Hepatocyte (in vitro differentiated cells): ENCODE data around the gene CEP112. TPM values are rescaled to one million over a fixed set of nuclear protein-coding genes. Genes with fewer than 3 reads are reported as not detected.

Source experiments
- DNase-seq: peaks from one replicate; pipeline ENCODE4 v3.0.0-alpha.2; 2016; ENCODE audit warnings: low spot score
- H2AFZ ChIP-seq: fragments of 200-600 bp; sonication (generic); 2 replicates; pipeline ENCODE4 v1.6.0; 2016; ENCODE audit warnings: antibody characterized with exemption, mild to moderate bottlenecking
- H3K27ac ChIP-seq: fragments of 200-600 bp; sonication (generic); 2 replicates; pipeline ENCODE4 v1.5.1; 2016; ENCODE audit warnings: mild to moderate bottlenecking
- H3K27me3 ChIP-seq: fragments of 200-600 bp; sonication (generic); 2 replicates; pipeline ENCODE4 v1.6.1; 2016
- H3K36me3 ChIP-seq: fragments of 200-600 bp; sonication (generic); replicated peaks from 2 replicates; pipeline ENCODE4 v1.5.1; 2016; ENCODE audit warnings: low read depth; ENCODE audit not compliant: insufficient read depth
- H3K4me1 ChIP-seq: fragments of 200-600 bp; sonication (generic); 2 replicates; pipeline ENCODE4 v1.5.1; 2016; ENCODE audit warnings: mild to moderate bottlenecking, moderate library complexity; ENCODE audit not compliant: insufficient read depth
- H3K4me2 ChIP-seq: fragments of 200-600 bp; sonication (generic); 2 replicates; pipeline ENCODE4 v1.6.0; 2016
- H3K4me3 ChIP-seq: fragments of 200-600 bp; sonication (generic); 2 replicates; pipeline ENCODE4 v1.5.1; 2016; ENCODE audit warnings: mild to moderate bottlenecking
- H3K79me2 ChIP-seq: fragments of 200-600 bp; sonication (generic); 2 replicates; pipeline ENCODE4 v1.6.0; 2017; ENCODE audit warnings: mild to moderate bottlenecking
- H3K9me2 ChIP-seq: fragments of 200-600 bp; sonication (generic); replicated peaks from 2 replicates; pipeline ENCODE4 v1.6.0; 2017; ENCODE audit warnings: mild to moderate bottlenecking; ENCODE audit not compliant: insufficient read depth
- H3K9me3 ChIP-seq: fragments of 200-600 bp; sonication (generic); 2 replicates; pipeline ENCODE4 v1.5.1; 2016; ENCODE audit warnings: low read depth, mild to moderate bottlenecking
- H4K20me1 ChIP-seq: fragments of 200-600 bp; sonication (generic); 2 replicates; pipeline ENCODE4 v1.6.0; 2016; ENCODE audit warnings: mild to moderate bottlenecking; ENCODE audit not compliant: insufficient read depth, poor library complexity, severe bottlenecking
- CTCF ChIP-seq: fragments of 200-600 bp; sonication (generic); IDR thresholded peaks from 2 replicates; pipeline ENCODE4 v1.5.1; 2016; ENCODE audit warnings: antibody characterized with exemption, mild to moderate bottlenecking; ENCODE audit not compliant: poor library complexity
- EZH2 ChIP-seq: fragments of 200-600 bp; sonication (generic); IDR thresholded peaks from 2 replicates; pipeline ENCODE4 v1.6.1; 2016; ENCODE audit warnings: antibody characterized with exemption, mild to moderate bottlenecking, borderline replicate concordance
- EZH2phosphoT487 ChIP-seq: fragments of 200-600 bp; sonication (generic); IDR thresholded peaks from one replicate; pipeline ENCODE4 v1.6.1; 2018; ENCODE audit warnings: antibody characterized with exemption, mild to moderate bottlenecking, low read depth, moderate library complexity; ENCODE audit not compliant: unreplicated experiment, severe bottlenecking
- whole genome bisulfite sequencing: methylation state at CpG from one replicate; pipeline ENCODE4 v1.1.6; 2016; ENCODE audit warnings: low lambda C conversion rate; ENCODE audit errors: missing lambda C conversion rate; 5-methylcytosine and 5-hydroxymethylcytosine counted together
- polyA plus RNA-seq: library from polyadenylated mRNA; unstranded; fragments of >200 nt; fragmentation: Nextera tagmentation; extraction: Ambion mirVana; gene quantifications from 2 replicates; pipeline ENCODE4 v1.2.1, GENCODE V29; 2016
- total RNA-seq: library from RNA; depleted of rRNA; stranded (reverse); fragments of >200 nt; gene quantifications from 2 replicates; pipeline ENCODE4 v1.2.3, GENCODE V29; 2014

CEP112 gene
- total and polyA plus RNA-seq, 2 experiments from 2014 or later: 7.1 to 9.7 TPM

DNA sequence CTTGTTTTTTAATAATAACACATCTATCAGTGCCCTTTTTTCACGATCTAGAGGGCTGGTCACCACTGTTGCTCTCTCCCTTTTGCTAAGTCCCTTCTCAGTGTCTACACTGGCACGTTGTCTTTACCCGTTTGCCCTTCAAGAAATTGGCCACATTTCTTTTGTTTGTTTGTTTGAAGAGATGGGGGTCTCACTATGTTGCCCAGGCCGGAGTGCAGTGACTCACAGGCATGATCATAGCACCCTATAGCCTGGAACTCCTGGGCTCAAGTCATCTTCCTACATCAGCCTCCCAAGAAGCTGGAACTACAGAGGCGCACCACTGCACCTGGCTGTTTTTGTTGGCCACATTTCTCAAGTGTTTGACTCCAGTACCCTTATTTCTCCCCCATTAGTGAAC, 492.5 kb downstream of the CEP112 start:
- H3K9me2 ChIP-seq: no peaks in the 10 kb centered on the region
- TF ChIP-seq EZH2: no peak
- no peak for TF ChIP-seq CTCF
- TF ChIP-seq EZH2phosphoT487: no peak
- no peaks in the 10 kb centered on the region for H3K27me3 ChIP-seq
- no peak overlapping the region for H2AFZ ChIP-seq
- H3K4me3 ChIP-seq: no peak overlapping the region
- H3K36me3 ChIP-seq: no peaks in the 10 kb centered on the region
- no peaks in the 10 kb centered on the region for H4K20me1 ChIP-seq
- no peaks in the 10 kb centered on the region for H3K79me2 ChIP-seq
- H3K4me1 ChIP-seq: peaks cover 38% of the 10 kb centered on the region
- no peaks in the 10 kb centered on the region for H3K9me3 ChIP-seq
- no peak overlapping the region for H3K4me2 ChIP-seq
- H3K27ac ChIP-seq: no peak overlapping the region
- WGBS: 83% methylated on average over 5 of the region's 5 CpGs
- no peak for DNase-seq

DNA sequence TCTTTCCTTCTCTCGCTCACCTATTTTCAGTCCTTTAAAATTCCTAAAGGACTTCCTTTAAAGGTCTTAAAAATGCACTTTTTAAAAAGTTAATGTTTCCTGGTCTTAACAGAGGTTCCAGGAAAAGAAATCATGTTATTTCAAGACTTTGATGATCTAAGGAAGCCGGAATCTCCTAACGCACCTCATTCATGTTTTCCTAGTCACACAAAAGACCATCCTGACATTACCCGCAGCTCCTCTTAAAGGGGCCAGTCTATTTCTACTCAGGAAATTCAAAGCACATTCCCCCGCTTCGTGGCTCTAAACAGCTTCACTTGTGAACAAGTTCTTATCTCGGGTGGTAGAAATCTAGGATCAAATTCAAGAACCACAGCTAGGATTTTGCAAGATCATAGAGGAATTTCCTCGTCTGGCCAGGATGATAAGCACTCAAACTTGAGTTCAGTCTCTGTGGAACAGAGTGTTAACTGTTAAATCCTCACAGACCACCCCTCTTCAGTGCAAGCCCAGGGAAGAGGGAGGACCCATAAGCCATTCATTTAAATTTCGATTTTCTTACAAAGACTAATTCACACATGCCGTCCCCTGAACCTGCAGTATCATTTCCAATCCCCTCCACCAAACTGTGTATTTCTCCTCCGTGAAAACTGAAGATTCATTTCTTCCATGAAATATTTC, 493.4 kb downstream of the CEP112 start:
- TF ChIP-seq CTCF (no peak), EZH2 (no peak), EZH2phosphoT487 (no peak)
- peak; percentile 53 for DNase-seq
- H3K79me2 ChIP-seq: no peaks in the 10 kb centered on the region
- no peak overlapping the region for H3K4me3 ChIP-seq
- H3K4me2 ChIP-seq: peak overlapping the region; percentile 70
- 14% methylated on average over 11 of the region's 11 CpGs for WGBS
- no peaks in the 10 kb centered on the region for H3K9me2 ChIP-seq
- H3K4me1 ChIP-seq: peaks cover 38% of the 10 kb centered on the region
- H3K27me3 ChIP-seq: no peaks in the 10 kb centered on the region
- no peaks in the 10 kb centered on the region for H3K9me3 ChIP-seq
- H2AFZ ChIP-seq: peak overlapping the region; percentile 22
- H4K20me1 ChIP-seq: no peaks in the 10 kb centered on the region
- peak overlapping the region; percentile 50 for H3K27ac ChIP-seq
- no peaks in the 10 kb centered on the region for H3K36me3 ChIP-seq

GRCh38 chr17:65697661-65698060, 494.3 kb downstream of the CEP112 start:
- H3K36me3 ChIP-seq: no peaks in the 10 kb centered on the region
- H3K4me3 ChIP-seq: no peak overlapping the region
- no peaks in the 10 kb centered on the region for H4K20me1 ChIP-seq
- peak overlapping the region; percentile 50 for H3K27ac ChIP-seq
- H3K4me1 ChIP-seq: peaks cover 38% of the 10 kb centered on the region
- no peak overlapping the region for H2AFZ ChIP-seq
- no peaks in the 10 kb centered on the region for H3K79me2 ChIP-seq
- peak; percentile 26 for DNase-seq
- H3K9me2 ChIP-seq: no peaks in the 10 kb centered on the region
- H3K4me2 ChIP-seq: peak overlapping the region; percentile 70
- no peaks in the 10 kb centered on the region for H3K9me3 ChIP-seq
- 30% methylated on average over 4 of the region's 4 CpGs for WGBS
- TF ChIP-seq EZH2phosphoT487: no peak
- no peak for TF ChIP-seq EZH2
- no peak for TF ChIP-seq CTCF
- no peaks in the 10 kb centered on the region for H3K27me3 ChIP-seq
